ENCODE results near the gene ILKAP.

The ILKAP gene

GRCh38 chr2:238243496-238244076 is 40.1 kb upstream of the ILKAP start:
- Histone ChIP-seq H3K9ac (no peak overlapping the region), H3K36me3 (ENCODE audit: insufficient read depth) (no peaks in the 10 kb centered on the region), H3K4me3 (IDR thresholded peaks at IDR 0.05; ENCODE audit: insufficient read depth, low read depth, low read length) (no peak overlapping the region), H3K4me1 (ENCODE audit: low read depth, poor library complexity, severe bottlenecking) (peaks cover 17% of the 10 kb centered on the region), H3K79me2 (ENCODE audit: insufficient read depth, low read depth) (peaks cover 6% of the 10 kb centered on the region), H3K4me2 (no peak overlapping the region), H4K20me1 (ENCODE audit: insufficient read depth) (no peaks in the 10 kb centered on the region), H3K27me3 (ENCODE audit: insufficient read depth, low read depth) (no peaks in the 10 kb centered on the region), H3K27ac (no peak overlapping the region), H2AFZ (ENCODE audit: low read depth) (no peak overlapping the region)
- no peak for TF ChIP-seq CTCF (conservative IDR thresholded peaks at IDR 0.05; ENCODE audit: low read depth, low read length)

GRCh38 chr2:238242731-238243495 is 39.4 kb upstream of the ILKAP start:
- no peak for TF ChIP-seq CTCF (conservative IDR thresholded peaks at IDR 0.05; ENCODE audit: low read depth, low read length)
- H3K4me2 ChIP-seq: no peak overlapping the region
- no peaks in the 10 kb centered on the region; the same call in 1 of the 2 replicates for H4K20me1 ChIP-seq (ENCODE audit: insufficient read depth)
- H3K79me2 ChIP-seq (ENCODE audit: insufficient read depth, low read depth): peaks cover 13% of the 10 kb centered on the region
- H3K9ac ChIP-seq: no peak overlapping the region
- H3K4me3 ChIP-seq (IDR thresholded peaks at IDR 0.05; ENCODE audit: insufficient read depth, low read depth, low read length): no peak overlapping the region
- H2AFZ ChIP-seq (ENCODE audit: low read depth): no peak overlapping the region
- no peaks in the 10 kb centered on the region for H3K36me3 ChIP-seq (ENCODE audit: insufficient read depth)
- no peaks in the 10 kb centered on the region for H3K27me3 ChIP-seq (ENCODE audit: insufficient read depth, low read depth)
- peaks cover 24% of the 10 kb centered on the region for H3K4me1 ChIP-seq (ENCODE audit: low read depth, poor library complexity, severe bottlenecking)
- H3K27ac ChIP-seq: no peak overlapping the region

- peaks cover 32% of the 10 kb centered on the region for H3K4me1 ChIP-seq (ENCODE audit: low read depth, poor library complexity, severe bottlenecking)
- TF ChIP-seq CTCF (conservative IDR thresholded peaks at IDR 0.05; ENCODE audit: low read depth, low read length): no peak
- H3K79me2 ChIP-seq (ENCODE audit: insufficient read depth, low read depth): peaks cover 18% of the 10 kb centered on the region
- H3K4me3 ChIP-seq (IDR thresholded peaks at IDR 0.05; ENCODE audit: insufficient read depth, low read depth, low read length): no peak overlapping the region
- no peak overlapping the region for H2AFZ ChIP-seq (ENCODE audit: low read depth)
- H3K27me3 ChIP-seq (ENCODE audit: insufficient read depth, low read depth): no peaks in the 10 kb centered on the region
- H3K9ac ChIP-seq: no peak overlapping the region
- peak overlapping the region; percentile 80; the same call in 1 of the 2 replicates for H3K4me2 ChIP-seq
- no peaks in the 10 kb centered on the region for H3K36me3 ChIP-seq (ENCODE audit: insufficient read depth)
- H3K27ac ChIP-seq: no peak overlapping the region; the same call in 1 of the 2 replicates
- no peaks in the 10 kb centered on the region; the same call in 1 of the 2 replicates for H4K20me1 ChIP-seq (ENCODE audit: insufficient read depth)
These were observed 38.5 kb upstream of the ILKAP start for GRCh38 chr2:238241970-238242369.

GRCh38 chr2:238240757-238241711 is 37.5 kb upstream of the ILKAP start:
- Histone ChIP-seq H3K4me3 (IDR thresholded peaks at IDR 0.05; ENCODE audit: insufficient read depth, low read depth, low read length) (peak overlapping the region; percentile 22), H3K27ac (peak overlapping the region; percentile 78)

More at GRCh38 chr2:238240757-238241711, 37.5 kb upstream of the ILKAP start:
- Histone ChIP-seq H2AFZ (ENCODE audit: low read depth) (peak overlapping the region; percentile 34; the same call in 1 of the 2 replicates), H4K20me1 (ENCODE audit: insufficient read depth) (no peaks in the 10 kb centered on the region; the same call in 1 of the 2 replicates), H3K9ac (peak overlapping the region; percentile 66; the same call in 1 of the 2 replicates), H3K4me2 (peak overlapping the region; percentile 80), H3K27me3 (ENCODE audit: insufficient read depth, low read depth) (no peaks in the 10 kb centered on the region), H3K79me2 (ENCODE audit: insufficient read depth, low read depth) (peaks cover 18% of the 10 kb centered on the region), H3K4me1 (ENCODE audit: low read depth, poor library complexity, severe bottlenecking) (peaks cover 32% of the 10 kb centered on the region), H3K36me3 (ENCODE audit: insufficient read depth) (no peaks in the 10 kb centered on the region)
- no peak for TF ChIP-seq CTCF (conservative IDR thresholded peaks at IDR 0.05; ENCODE audit: low read depth, low read length)
